GM21737 (cell line): ENCODE results near the gene ZNF174.
A peak's percentile ranks its signal among the peaks of the same experiment; 100 is the strongest.

Source experiments
- ATAC-seq: cut with Tn5 transposase; IDR thresholded peaks from one replicate; pipeline ENCODE4 v1.9.1; 2021; ENCODE audit warnings: mild to moderate bottlenecking, moderate library complexity; ENCODE audit not compliant: unreplicated experiment

ZNF174 gene

DNA sequence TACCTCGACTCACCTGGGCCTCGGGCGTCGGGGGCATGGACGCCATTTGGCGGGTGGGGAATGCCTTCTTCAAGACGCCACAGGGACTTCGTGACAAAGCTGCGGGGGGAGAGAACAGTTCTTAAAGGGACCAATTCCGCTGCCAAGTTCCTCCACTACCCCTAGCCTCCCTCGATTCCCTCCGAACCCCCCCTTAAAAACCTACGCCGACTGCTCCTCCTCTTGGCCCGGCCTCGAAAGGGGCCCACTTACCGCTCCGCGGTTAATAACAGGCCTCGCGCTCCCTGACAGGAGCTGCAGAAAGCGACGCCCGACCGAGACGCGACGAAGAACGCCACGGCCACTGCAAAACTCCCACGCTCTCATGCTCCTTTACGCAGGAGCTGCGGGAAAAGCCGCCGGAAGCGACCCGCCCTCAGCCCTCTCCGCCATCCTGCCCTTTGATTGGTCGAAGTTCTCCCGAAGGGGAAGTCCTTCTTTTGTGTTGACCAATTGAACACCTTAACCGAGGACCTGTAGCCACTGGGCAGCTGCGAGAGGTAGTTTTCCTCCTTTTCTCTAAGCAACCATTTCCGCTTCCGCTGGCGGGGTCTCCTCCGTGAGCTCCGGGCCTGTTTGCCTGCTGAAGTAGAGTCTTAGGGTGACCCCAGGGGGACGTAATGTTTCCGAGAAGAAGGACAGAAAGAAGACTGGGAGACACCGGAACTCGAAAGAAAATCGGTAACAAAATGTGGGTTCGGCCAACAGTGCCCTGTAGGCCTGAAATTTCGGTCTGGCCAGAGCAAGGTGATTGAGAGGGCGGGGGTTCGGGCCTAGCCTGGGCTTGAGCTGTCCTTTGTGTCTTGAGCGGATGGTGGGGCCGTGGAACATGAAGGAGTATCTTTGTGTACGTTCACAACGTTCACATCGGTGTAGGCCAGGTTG is 42.4 kb downstream of the ZNF174 start, which contains the start of the genes NAA60 and ZNF597:
Gene NAA60, plus strand, starts transcription at position 573 of the 924 bp plus-strand sequence. CDS start 32,548 bp downstream, outside the sequence.
Gene ZNF597, minus strand, starts transcription at position 397 of the 924 bp plus-strand sequence. Its CDS starts 351 bp downstream, at position 46.
- ATAC-seq, result peak; percentile 94

DNA sequence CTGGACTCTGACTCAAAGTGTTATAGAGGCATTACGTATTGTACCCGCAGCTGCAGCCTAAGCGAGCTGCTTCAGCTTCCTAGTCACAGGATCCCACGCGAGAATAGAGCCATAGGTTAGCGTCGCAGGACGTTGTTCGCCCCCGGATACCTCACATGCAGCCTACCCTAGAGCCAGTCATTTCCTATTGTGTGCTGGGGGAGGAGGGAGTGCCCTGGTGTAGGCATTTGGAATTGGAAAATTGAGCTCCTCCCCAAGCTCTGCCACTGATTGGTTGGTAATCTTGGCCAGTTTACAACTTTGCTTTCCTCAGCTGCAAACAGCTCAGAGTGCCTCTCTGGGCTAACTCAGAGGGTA is 43.0 kb downstream of the ZNF174 start:
- ATAC-seq, result peak; percentile 2

DNA sequence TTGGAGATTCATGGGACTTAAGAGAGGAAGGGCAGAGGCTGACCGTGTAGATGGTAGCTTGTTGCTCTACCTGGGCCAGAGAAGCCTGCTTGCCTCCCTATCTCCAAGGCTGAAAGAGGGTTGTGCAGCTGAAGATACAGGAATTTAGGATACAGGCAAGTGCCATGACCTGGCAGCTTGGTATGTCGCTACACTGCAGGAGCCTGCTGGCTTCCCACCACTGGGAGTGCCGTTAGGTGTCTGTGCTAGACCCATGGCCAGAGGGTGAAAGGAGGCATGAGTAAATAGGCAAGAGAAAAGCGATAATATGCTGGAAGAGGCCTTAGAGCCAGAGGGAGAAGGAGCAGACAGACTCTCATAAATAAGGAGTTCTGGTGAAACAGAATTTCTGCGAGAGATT is 53.1 kb downstream of the ZNF174 start:
- ATAC-seq, result no peak

DNA sequence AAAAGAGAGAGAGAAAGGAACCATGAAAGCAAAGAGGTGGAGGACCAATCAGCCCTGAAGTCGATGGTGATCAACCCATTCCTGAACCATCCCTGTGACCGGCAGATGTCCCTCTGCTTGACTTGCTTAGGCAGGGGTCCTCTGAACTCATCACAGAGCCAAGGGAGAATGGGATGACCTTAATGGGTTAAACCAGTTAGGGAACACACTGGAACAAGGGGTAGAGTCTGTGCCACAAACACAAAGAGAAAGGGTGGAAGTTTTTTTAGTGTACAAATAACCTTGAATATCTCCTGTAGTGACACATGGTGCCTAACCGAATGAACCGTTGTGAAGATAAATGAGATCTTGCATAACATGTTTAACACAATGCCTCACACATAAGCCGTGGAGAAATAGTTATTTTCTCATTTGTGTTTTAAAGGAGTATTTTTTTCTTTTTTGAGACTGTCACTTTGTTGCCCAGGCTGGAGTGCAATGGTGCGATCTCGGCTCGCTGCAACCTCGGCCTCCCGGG is 53.7 kb downstream of the ZNF174 start:
- no peak for ATAC-seq

DNA sequence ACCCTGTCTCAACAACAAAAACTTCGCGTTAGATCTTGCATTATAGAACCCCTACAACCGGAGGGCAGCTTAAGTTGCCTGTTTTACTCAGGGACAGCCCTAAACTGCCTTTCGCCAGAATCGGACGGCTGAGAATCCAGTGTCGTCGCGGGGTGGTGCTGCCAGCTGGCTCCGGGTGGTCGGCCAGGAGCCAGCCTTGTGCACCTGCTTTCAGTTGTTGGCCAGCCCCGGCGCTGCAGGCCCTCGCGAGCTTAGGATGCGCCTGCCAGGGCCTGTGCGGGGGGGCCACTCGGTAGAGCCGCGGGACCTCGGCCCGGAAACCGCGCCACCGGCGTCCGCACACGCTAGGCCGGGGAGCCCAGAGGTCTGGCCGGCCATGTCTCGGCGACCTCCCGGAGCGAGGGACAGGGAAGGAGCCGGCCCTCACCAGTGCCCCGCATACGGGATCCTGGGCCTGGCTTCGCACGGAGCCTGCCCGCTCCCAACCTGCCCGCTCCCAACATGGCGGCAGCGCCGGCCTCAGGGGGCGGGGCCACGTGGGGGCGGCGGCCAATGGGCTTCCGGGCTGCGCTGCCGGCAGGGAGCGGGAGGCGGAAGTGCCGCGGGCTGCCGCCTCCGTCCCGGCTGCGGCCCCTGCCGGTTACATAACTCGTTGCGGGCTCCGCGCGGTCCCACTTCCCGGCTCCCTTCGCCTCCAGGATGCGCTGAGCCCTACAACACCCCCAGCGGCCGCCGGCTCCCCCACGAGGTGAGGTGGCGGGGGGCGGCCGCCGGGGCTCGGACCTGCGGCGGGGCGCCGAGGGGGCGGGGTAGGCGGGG is 56.6 kb downstream of the ZNF174 start:
- ATAC-seq, result peak; percentile 73

DNA sequence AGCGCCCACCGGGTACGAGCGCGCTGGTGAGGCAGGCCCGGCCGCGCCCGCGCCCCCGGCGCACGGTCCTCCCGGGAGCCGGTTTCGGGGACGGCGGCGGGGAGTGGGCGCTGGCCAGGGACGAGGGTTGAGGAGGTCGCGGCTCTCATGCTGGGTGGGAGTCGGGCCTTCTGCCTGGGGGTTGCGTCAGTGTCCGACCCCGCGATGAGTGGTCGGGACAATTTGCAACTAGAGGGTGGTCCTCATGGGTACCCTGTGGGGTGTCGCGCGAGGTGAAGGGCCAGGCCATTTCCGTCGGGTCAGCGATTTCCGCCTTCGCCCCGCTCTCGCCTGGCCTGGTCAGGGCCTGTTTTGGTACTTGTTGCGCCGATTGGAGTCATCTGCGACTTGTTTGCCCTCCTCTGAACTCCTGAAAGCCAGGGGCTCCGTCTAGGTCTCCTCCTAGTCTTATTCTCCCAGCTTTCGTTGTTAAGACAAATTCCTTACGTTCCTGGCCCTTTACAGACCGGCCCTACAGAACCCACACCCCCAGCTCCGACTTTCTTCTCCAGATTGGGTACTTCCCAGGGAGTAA is 57.4 kb downstream of the ZNF174 start:
- peak; percentile 23 for ATAC-seq

DNA sequence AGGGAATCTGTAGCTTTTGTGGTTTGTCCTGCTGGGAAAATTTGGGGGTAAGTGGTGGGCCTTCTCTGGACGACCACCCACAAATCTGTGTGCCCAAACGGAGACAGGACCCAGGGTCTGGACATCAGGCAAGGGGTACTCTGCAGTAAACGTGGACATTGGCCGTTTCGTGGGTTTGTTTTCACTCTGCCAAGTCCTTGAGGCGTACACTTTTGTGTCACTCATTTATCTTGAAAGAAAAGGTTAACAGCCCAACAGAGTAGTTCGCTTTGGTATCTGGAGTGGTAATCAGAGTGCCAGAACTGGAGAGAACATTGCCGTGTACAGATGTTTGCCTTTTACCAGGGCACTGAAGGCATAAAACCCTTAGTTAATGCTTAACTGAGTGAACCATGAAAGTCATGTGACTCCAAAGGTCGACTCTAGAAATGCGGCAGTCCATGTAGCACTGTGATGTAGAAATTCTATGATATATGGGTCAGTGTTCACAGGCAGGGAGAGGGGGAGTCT is 57.9 kb downstream of the ZNF174 start:
- no peak for ATAC-seq
